BJ (cell line): ENCODE data around the gene FMN1. TPM values are rescaled to one million over a fixed set of nuclear protein-coding genes. Genes with fewer than 3 reads are reported as not detected.
A peak's percentile ranks its signal among the peaks of the same experiment; 100 is the strongest.

ENCODE experiments used
- CTCF ChIA-PET: fragments of 350-600 bp; formaldehyde crosslinking; extraction: SDS; loops from one replicate; lab custom pipeline; 2021; ENCODE audit warnings: antibody characterized with exemption, inconsistent platforms; lab: Yijun Ruan, JAX
- POLR2A ChIA-PET: fragments of 300-600 bp; sonication (Branson Sonifier 250); formaldehyde crosslinking; extraction: SDS; loops from one replicate; lab custom pipeline; 2021; ENCODE audit warnings: antibody characterized with exemption; lab: Charles Lee
- DNase-seq: peaks from one replicate; pipeline ENCODE4 v3.0.0-alpha.2; 2011; ENCODE audit warnings: low read depth
- H3K27me3 ChIP-seq: 2 replicates; pipeline ENCODE4 v1.6.0; 2011; ENCODE audit warnings: low read length; ENCODE audit not compliant: control insufficient read depth, insufficient read depth
- H3K36me3 ChIP-seq: 2 replicates; pipeline ENCODE4 v1.5.1; 2011; ENCODE audit warnings: low read length; ENCODE audit not compliant: control insufficient read depth, insufficient read depth
- H3K4me3 ChIP-seq: 2 replicates; pipeline ENCODE4 v1.5.1; 2011; ENCODE audit warnings: low read depth, mild to moderate bottlenecking, control low read depth, low read length
- polyA plus RNA-seq: library from polyadenylated mRNA; depleted of rRNA; stranded (reverse); fragments of >200 nt; gene quantifications from 2 replicates; pipeline ENCODE4 v1.2.3, GENCODE V29; 2011
- TF ChIP-seq, protein P1 (sequence below): IDR thresholded peaks from 2 replicates; pipeline ENCODE4 v1.5.1; 2011; ENCODE audit warnings: low read depth, mild to moderate bottlenecking, control low read depth, inconsistent platforms, low read length, moderate library complexity; ENCODE audit not compliant: insufficient read depth

FMN1 gene
- polyA plus RNA-seq, 1 experiment = 2.6 TPM

DNA sequence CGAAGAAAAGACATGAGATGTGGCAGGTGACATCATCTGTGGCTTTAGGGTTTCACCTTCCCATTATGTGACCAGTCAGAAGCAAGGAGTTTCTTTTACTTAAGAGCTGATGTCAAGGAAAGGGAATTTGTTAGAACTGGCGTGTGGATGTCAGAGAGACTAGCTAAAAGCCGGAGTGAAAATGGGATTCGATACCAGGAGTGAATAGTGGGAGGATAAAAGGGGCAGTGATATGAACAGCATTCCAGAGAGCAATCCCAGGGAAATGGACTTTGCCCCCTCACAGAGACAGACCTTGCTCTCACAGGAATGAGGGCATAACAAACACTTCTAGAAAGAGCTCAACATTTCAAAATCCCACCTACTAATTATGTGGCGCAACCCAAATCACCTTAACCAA lies 5.9 kb upstream of the FMN1 start:
- POLR2A ChIA-PET = no interaction called here
- no peak for DNase-seq
- Histone ChIP-seq H3K27me3 (no peaks in the 10 kb centered on the region; the same call in 1 of the 2 replicates), H3K4me3 (no peak overlapping the region), H3K36me3 (no peaks in the 10 kb centered on the region)
- TF ChIP-seq, protein P1, sequence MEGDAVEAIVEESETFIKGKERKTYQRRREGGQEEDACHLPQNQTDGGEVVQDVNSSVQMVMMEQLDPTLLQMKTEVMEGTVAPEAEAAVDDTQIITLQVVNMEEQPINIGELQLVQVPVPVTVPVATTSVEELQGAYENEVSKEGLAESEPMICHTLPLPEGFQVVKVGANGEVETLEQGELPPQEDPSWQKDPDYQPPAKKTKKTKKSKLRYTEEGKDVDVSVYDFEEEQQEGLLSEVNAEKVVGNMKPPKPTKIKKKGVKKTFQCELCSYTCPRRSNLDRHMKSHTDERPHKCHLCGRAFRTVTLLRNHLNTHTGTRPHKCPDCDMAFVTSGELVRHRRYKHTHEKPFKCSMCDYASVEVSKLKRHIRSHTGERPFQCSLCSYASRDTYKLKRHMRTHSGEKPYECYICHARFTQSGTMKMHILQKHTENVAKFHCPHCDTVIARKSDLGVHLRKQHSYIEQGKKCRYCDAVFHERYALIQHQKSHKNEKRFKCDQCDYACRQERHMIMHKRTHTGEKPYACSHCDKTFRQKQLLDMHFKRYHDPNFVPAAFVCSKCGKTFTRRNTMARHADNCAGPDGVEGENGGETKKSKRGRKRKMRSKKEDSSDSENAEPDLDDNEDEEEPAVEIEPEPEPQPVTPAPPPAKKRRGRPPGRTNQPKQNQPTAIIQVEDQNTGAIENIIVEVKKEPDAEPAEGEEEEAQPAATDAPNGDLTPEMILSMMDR = no peak
- CTCF ChIA-PET = interaction anchor here (1.2 kb wide), 1 partner anchor 10 kb away, joined by 3 read pairs; no protein-coding TSS in a partner anchor

DNA sequence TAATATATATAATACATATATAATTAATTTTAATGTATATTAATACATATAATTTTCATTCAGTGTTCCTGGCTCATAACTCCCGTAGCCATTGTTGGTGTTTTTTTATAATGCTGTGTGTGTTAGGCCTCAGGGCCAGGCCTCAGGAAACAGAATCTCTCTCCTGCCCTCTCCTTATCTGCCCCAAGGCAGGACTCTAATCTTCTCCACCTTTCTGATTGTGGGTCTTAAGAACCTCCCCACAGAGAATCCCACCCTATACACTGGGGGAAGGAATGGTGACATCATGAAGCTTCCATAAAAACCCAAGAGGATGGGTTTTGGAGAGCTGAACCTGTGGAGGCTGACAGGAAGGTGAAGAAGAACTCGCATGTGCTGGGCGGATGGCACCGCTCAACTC lies 4.0 kb upstream of the FMN1 start:
- CTCF ChIA-PET = no interaction called here

DNA sequence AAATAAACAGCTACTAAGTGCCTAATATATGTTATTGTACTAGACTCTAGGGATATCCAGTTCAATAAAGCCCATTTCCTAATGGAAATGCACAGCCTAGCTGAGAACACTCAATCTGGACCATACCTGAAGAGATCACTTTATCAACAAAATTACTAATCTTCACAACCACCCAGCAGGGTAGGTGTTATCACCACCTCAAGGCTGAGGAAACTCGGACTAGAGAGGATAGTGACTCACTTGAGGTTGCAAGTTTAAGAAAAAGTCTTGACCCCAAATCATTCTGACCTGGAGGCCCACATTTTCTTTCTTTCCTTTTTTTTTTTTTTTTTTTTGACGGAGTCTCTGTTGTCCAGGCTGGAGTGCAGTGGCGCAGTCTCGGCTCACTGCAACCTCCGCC lies 3.1 kb upstream of the FMN1 start:
- H3K36me3 ChIP-seq = no peaks in the 10 kb centered on the region
- peaks cover 3% of the 10 kb centered on the region for H3K27me3 ChIP-seq
- DNase-seq = no peak
- POLR2A ChIA-PET = no interaction called here
- TF ChIP-seq, protein P1 = no peak
- CTCF ChIA-PET = interaction anchor here (1.1 kb wide), 2 partner anchors 11 to 503 kb away, joined by 3 to 4 read pairs; no protein-coding TSS in a partner anchor
- H3K4me3 ChIP-seq = no peak overlapping the region

More for the DNA sequence above, 4.0 kb upstream of the FMN1 start:
- Histone ChIP-seq H3K36me3 (no peaks in the 10 kb centered on the region), H3K4me3 (no peak overlapping the region), H3K27me3 (no peaks in the 10 kb centered on the region; the same call in none of the 2 replicates)
- POLR2A ChIA-PET = no interaction called here
- DNase-seq = no peak
- TF ChIP-seq, protein P1 = no peak

DNA sequence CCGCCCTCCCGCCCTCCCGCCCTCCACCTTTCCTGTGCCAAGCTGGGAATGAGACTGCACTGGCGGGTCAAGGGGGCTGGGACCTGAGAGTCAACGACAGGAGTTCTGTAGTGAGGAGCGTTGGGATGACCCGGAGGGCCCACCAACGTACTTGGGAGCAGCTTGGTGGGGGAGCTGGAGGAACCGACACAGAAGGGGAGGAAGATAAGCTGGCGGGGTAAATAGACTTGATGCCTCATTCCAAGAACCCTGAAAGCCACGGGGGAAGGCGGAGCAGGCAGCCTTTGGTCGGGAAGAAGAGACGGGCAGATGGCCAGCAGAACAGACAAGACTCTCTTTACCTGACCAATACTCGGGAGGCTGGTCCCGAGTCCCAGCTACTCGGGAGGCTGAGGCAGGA lies 277 bp downstream of the FMN1 start:
- ChIA-PET POLR2A (no interaction called here), CTCF (no interaction called here)

DNA sequence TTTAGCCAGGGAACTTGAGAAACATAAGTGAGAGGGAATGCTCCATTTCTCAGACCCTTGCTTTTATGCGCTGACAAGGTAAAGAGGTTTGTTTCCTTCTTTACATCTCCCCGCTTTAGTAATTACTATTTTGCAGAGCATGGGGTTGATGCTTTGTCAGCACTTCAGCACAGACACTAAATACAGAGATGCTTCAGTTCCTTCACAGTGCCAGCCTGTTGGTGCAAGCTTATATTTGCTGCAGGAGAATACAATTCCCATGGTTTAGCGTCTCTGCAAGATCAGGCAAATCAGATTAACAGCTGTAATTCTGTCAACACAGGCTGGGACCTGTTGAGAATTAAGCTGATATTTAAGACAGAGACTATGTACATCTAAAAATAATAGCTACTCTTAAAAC lies 2.9 kb downstream of the FMN1 start:
- peaks cover 7% of the 10 kb centered on the region for H3K27me3 ChIP-seq
- no peak overlapping the region for H3K4me3 ChIP-seq
- ChIA-PET CTCF (no interaction called here), POLR2A (no interaction called here)
- TF ChIP-seq, protein P1 = no peak
- no peak for DNase-seq
- H3K36me3 ChIP-seq = no peaks in the 10 kb centered on the region

More for the DNA sequence above, 277 bp downstream of the FMN1 start:
- DNase-seq = no peak
- H3K4me3 ChIP-seq = peak overlapping the region; percentile 45
- H3K27me3 ChIP-seq = peaks cover 7% of the 10 kb centered on the region
- no peaks in the 10 kb centered on the region for H3K36me3 ChIP-seq
- TF ChIP-seq, protein P1 = no peak
